CD4-positive, alpha-beta T cell treated with Interleukin-1 beta for 1 hour (primary cell): ENCODE results near the gene HEXIM2.
A peak's percentile ranks its signal among the peaks of the same experiment; 100 is the strongest.

Experiments
- DNase-seq, 2 donors: peaks; one replicate each; pipeline ENCODE4 v3.0.0-alpha.2; 2020 to 2022

The HEXIM2 gene

DNA sequence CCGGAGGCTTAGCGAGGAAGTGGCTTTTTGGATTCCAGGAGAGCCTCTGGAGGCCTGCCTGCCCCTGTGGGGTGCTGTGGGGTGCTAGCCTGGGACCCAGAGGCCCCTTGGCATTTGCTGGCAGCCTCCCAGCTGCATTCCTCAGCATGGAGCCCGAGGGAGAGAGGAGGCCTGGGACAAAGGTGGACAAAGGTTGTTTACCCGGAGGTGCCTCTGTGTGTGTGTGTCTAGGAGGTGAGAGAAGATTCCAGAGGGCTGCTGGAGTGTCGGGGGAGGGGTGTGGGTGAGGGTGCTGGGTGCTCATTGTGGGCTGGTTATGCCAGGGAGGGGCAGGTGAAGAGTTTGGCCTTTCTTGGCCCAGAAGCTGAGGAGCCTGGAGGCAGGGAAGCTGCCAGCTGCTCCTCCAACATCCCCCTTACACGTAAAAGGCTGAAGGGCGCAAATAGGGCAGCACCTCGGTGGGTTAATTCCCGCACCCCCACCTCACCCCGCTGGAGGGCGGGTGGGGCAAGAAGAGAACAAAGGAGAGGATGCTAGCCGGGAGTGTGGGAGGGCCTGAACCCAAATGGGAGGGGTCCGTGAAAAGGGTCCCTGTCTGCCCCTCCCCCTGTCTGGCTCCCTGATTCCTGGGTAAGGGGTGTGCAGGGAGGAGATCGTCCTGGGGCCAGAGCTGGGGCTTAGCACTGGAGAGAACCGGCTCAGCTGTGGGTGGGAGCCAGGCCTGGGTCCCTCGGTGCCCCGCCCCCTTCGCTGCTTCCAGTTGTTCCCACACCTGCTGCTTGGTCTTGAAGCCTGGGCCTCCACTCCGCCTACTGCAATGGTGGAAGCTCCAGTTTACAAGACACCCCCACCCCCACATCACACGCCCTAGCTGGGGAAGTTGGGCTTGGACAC lies 9.9 kb downstream of the HEXIM2 start:
- peak in 1 of 2 donors; percentile 9 for DNase-seq

DNA sequence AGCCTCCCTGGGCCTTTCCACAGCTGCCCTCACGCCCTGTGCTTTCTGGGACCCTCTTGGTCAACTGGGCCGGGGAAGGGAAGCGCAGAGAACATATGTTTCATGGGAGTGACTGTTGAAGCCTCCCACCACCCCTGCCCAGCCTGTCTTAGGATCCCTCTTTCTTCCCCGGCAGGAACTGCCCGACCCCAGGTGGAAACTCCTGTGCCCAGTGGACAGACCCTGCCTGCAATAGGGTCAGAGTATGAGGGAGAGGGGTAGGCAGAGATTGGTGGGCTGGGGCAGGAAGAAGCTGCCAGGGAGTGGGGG lies 10.5 kb downstream of the HEXIM2 start:
- no peak for DNase-seq

- peak; percentile 44 to 60 for DNase-seq
Observed at GRCh38 chr17:45172541-45173286, 11.0 kb downstream of the HEXIM2 start.

- DNase-seq = no peak
Observed at GRCh38 chr17:45175759-45176115, 14.1 kb downstream of the HEXIM2 start.

- no peak for DNase-seq
Observed at GRCh38 chr17:45177563-45177962, 15.9 kb downstream of the HEXIM2 start.

DNA sequence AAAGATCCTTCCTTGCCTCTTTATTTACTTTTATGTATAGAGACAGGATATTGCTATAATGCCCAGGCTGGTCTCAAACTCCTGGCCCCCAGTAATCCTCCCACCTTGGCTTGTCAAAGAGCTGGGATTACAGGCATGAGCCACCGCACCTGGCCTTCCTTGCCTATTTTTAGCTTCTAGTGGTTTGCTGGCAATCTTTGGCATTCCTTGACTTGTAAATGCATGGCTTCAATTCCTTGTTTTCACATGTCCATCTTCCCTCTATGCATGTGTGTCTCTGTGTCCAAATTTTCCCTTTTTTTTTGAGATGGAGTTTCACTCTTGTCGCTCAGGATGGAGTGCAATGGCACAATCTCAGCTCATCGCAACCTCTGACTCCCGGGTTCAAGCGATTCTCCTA lies 22.5 kb downstream of the HEXIM2 start:
- DNase-seq = no peak

DNA sequence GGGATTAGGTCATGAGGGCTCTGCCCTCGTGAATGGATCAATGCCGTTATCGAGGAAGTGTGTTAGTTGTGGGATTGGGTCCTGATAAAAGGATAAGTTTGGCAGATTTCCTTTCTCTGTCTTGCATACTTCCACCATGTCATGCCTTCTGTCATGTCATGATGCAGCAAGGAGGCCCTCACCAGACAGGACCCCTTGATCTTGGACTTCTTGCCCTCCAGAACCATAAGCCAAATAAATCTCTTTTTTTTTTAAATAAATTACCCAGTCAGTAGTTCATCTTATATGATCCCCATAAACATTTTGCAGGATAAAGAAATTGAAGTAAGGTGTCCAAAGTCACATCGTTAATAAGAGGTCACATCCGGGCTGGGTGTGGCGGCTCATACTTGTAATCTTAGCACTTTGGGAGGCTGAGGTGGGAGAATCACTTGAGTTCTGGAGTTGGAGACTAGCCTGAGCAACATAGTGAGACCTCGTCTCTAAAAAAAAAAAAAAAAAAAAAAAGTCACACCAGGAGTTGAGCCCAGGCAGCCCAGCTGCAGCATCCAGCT lies 25.2 kb downstream of the HEXIM2 start:
- no peak for DNase-seq

GRCh38 chr17:45189009-45189408 lies 27.3 kb downstream of the HEXIM2 start:
- DNase-seq = no peak

- DNase-seq = no peak
Observed at GRCh38 chr17:45190503-45191255, 29.0 kb downstream of the HEXIM2 start.

GRCh38 chr17:45195424-45195823 lies 33.7 kb downstream of the HEXIM2 start:
- DNase-seq = no peak

- DNase-seq = no peak
Observed at GRCh38 chr17:45197108-45197507, 35.4 kb downstream of the HEXIM2 start.

- peak; percentile 87 to 88 for DNase-seq
Observed at GRCh38 chr17:45197555-45198334, 36.1 kb downstream of the HEXIM2 start.

GRCh38 chr17:45200701-45201100 lies 39.0 kb downstream of the HEXIM2 start:
- no peak for DNase-seq

DNA sequence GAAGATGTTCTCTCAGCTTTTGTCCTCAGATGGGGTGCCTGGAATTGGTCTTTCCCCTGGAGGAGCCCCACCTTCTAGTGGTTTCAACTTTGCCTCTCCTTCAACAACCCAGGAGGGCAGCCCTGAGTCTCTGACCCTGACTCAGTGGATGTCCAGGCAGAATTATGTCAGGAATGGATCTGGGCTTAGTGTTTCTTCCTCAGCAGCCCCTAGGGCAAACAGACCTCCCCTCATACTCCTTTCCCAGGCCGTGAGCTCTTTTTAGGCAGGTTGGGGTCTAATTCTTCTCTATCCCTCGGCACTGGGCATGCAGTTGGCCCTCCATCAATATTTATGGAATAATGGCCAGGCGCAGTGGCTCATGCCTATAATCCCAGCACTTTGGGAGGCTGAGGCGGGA lies 39.8 kb downstream of the HEXIM2 start:
- no peak for DNase-seq

GRCh38 chr17:45201880-45202279 lies 40.2 kb downstream of the HEXIM2 start:
- peak in 1 of 2 donors; percentile 32 for DNase-seq

GRCh38 chr17:45218895-45219661 lies 57.4 kb downstream of the HEXIM2 start:
- DNase-seq = peak; percentile 77 to 88
